BJ (cell line): ENCODE data around the gene RAD51B. TPM values are rescaled to one million over a fixed set of nuclear protein-coding genes. Genes with fewer than 3 reads are reported as not detected.

Experiments
- CTCF ChIA-PET: fragments of 350-600 bp; formaldehyde crosslinking; extraction: SDS; loops from one replicate; lab custom pipeline; 2021; ENCODE audit warnings: antibody characterized with exemption, inconsistent platforms; lab: Yijun Ruan, JAX
- POLR2A ChIA-PET: fragments of 300-600 bp; sonication (Branson Sonifier 250); formaldehyde crosslinking; extraction: SDS; loops from one replicate; lab custom pipeline; 2021; ENCODE audit warnings: antibody characterized with exemption; lab: Charles Lee
- DNase-seq: peaks from one replicate; pipeline ENCODE4 v3.0.0-alpha.2; 2011; ENCODE audit warnings: low read depth
- H3K27me3 ChIP-seq: 2 replicates; pipeline ENCODE4 v1.6.0; 2011; ENCODE audit warnings: low read length; ENCODE audit not compliant: control insufficient read depth, insufficient read depth
- H3K36me3 ChIP-seq: 2 replicates; pipeline ENCODE4 v1.5.1; 2011; ENCODE audit warnings: low read length; ENCODE audit not compliant: control insufficient read depth, insufficient read depth
- H3K4me3 ChIP-seq: 2 replicates; pipeline ENCODE4 v1.5.1; 2011; ENCODE audit warnings: low read depth, mild to moderate bottlenecking, control low read depth, low read length
- CTCF ChIP-seq: IDR thresholded peaks from 2 replicates; pipeline ENCODE4 v1.5.1; 2011; ENCODE audit warnings: low read depth, mild to moderate bottlenecking, control low read depth, inconsistent platforms, low read length, moderate library complexity; ENCODE audit not compliant: insufficient read depth
- polyA plus RNA-seq: library from polyadenylated mRNA; depleted of rRNA; stranded (reverse); fragments of >200 nt; gene quantifications from 2 replicates; pipeline ENCODE4 v1.2.3, GENCODE V29; 2011

Gene RAD51B
- polyA plus RNA-seq, 1 experiment: 5.6 TPM

GRCh38 chr14:68757618-68758081 lies 938.1 kb downstream of the RAD51B start:
- H3K27me3 ChIP-seq: no peaks in the 10 kb centered on the region
- TF ChIP-seq CTCF: no peak
- CTCF ChIA-PET: no interaction called here
- no peak for DNase-seq
- H3K4me3 ChIP-seq: no peak overlapping the region
- no peaks in the 10 kb centered on the region; the same call in 1 of the 2 replicates for H3K36me3 ChIP-seq
- POLR2A ChIA-PET: no interaction called here

- POLR2A ChIA-PET: no interaction called here
- no peak for DNase-seq
- Histone ChIP-seq H3K4me3 (no peak overlapping the region), H3K27me3 (no peaks in the 10 kb centered on the region), H3K36me3 (no peaks in the 10 kb centered on the region; the same call in 1 of the 2 replicates)
- TF ChIP-seq CTCF: no peak
- CTCF ChIA-PET: interaction anchor here (1.6 kb wide), 1 partner anchor 20 kb away, joined by 4 read pairs; no protein-coding TSS in a partner anchor
Observed at GRCh38 chr14:68758301-68758700, 938.7 kb downstream of the RAD51B start.

GRCh38 chr14:68759017-68759560 lies 939.5 kb downstream of the RAD51B start:
- Histone ChIP-seq H3K4me3 (no peak overlapping the region), H3K36me3 (no peaks in the 10 kb centered on the region; the same call in 1 of the 2 replicates), H3K27me3 (no peaks in the 10 kb centered on the region)
- no peak for DNase-seq
- CTCF ChIA-PET: interaction anchor here (1.6 kb wide), 1 partner anchor 19 kb away, joined by 4 read pairs; no protein-coding TSS in a partner anchor
- POLR2A ChIA-PET: no interaction called here
- TF ChIP-seq CTCF: no peak

- no peak for DNase-seq
- Histone ChIP-seq H3K4me3 (no peak overlapping the region), H3K36me3 (no peaks in the 10 kb centered on the region; the same call in 1 of the 2 replicates), H3K27me3 (no peaks in the 10 kb centered on the region)
- CTCF ChIA-PET: interaction anchor here (1.3 to 1.6 kb wide), 2 partner anchors 13 to 18 kb away, joined by 4 read pairs; no protein-coding TSS in a partner anchor
- POLR2A ChIA-PET: no interaction called here
- no peak for TF ChIP-seq CTCF
Observed at GRCh38 chr14:68759937-68760336, 940.4 kb downstream of the RAD51B start.

GRCh38 chr14:68760761-68761160 lies 941.2 kb downstream of the RAD51B start:
- Histone ChIP-seq H3K27me3 (no peaks in the 10 kb centered on the region), H3K4me3 (no peak overlapping the region), H3K36me3 (no peaks in the 10 kb centered on the region; the same call in 1 of the 2 replicates)
- no peak for DNase-seq
- CTCF ChIA-PET: interaction anchor here (1.3 kb wide), 1 partner anchor 13 kb away, joined by 4 read pairs; no protein-coding TSS in a partner anchor
- POLR2A ChIA-PET: no interaction called here
- no peak for TF ChIP-seq CTCF
